Neural cell (in vitro differentiated cells): ENCODE results near the gene EIF4A2.

Experiments
- CTCF ChIP-seq: fragments of 450-650 bp; IDR thresholded peaks from 2 replicates; pipeline ENCODE4 v1.5.1; 2014; ENCODE audit warnings: antibody characterized with exemption, mild to moderate bottlenecking, moderate library complexity; ENCODE audit not compliant: poor library complexity, severe bottlenecking
- EZH2 ChIP-seq: fragments of 200-600, 300-800 bp; shearing (Covaris generic), sonication (generic); IDR thresholded peaks from 2 replicates; pipeline ENCODE4 v1.6.1; 2014; ENCODE audit warnings: antibody characterized with exemption, low read length, borderline replicate concordance, mild to moderate bottlenecking; ENCODE audit not compliant: insufficient read depth, poor library complexity, severe bottlenecking
- POLR2AphosphoS5 ChIP-seq: IDR thresholded peaks from 2 replicates; pipeline ENCODE4 v1.6.1; 2012
- SMC3 ChIP-seq: fragments of 450-650 bp; conservative IDR thresholded peaks from 2 replicates; pipeline ENCODE4 v1.6.1; 2014; ENCODE audit warnings: antibody characterized with exemption, mild to moderate bottlenecking, moderate library complexity; ENCODE audit not compliant: poor library complexity

GRCh38 chr3:186786922-186787321 is 3.5 kb downstream of the EIF4A2 start:
- TF ChIP-seq CTCF, result no peak
- TF ChIP-seq SMC3, result no peak
- TF ChIP-seq EZH2, result no peak
- no peak for TF ChIP-seq POLR2AphosphoS5
